ENCODE measurements around the gene TANC1. TPM values are rescaled to one million over a fixed set of nuclear protein-coding genes. Genes with fewer than 3 reads are reported as not detected.

The TANC1 gene
- total RNA-seq, 1 experiment from 2014 or later: 26.5 TPM

DNA sequence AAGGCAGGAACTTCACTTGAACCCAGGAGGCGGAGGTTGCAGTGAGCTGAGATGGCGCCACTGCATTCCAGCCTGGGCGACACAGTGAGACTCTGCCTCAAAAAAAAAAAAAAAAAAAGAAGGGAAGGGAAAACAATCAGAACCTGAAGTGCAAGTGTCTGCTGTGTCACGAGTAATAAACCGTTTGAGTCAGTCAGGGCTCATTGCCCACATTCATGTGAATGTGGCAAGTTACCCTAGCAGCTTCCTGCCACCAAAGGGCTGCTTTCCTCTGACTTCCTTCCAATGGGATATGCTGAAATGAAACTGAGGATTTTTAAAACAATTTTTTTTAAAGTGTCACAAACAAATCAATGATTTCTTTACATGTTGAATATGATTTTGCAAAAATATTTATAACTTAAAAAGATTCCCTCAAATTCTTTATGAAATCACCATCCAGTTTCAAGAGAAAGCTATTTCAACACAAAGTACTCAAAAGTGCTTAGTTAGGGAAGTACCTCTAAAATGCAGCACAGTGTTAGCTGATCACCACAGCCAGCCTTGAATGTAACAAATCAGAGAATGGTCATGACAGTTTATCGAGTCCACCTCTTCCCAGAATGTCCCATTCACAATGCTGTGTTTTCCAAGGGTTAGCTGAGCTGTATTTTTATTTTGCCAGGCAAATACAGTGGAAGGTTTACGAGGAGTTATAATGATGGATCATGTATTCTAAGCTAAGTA is 281.7 kb downstream of the TANC1 start:
- Histone ChIP-seq H3K9me3 (replicated peaks) (no peaks in the 10 kb centered on the region), H3K27me3 (replicated peaks) (no peaks in the 10 kb centered on the region), H3K27ac (peak overlapping the region; percentile 41), H3K36me3 (no peaks in the 10 kb centered on the region; the same call in 1 of the 2 replicates), H3K4me3 (no peak overlapping the region), H3K4me1 (replicated peaks) (peaks cover 11% of the 10 kb centered on the region)
- DNase-seq (ENCODE audit: low read depth in 1 of 2, low spot score in 2 of 2): peak; percentile 74 to 75

DNA sequence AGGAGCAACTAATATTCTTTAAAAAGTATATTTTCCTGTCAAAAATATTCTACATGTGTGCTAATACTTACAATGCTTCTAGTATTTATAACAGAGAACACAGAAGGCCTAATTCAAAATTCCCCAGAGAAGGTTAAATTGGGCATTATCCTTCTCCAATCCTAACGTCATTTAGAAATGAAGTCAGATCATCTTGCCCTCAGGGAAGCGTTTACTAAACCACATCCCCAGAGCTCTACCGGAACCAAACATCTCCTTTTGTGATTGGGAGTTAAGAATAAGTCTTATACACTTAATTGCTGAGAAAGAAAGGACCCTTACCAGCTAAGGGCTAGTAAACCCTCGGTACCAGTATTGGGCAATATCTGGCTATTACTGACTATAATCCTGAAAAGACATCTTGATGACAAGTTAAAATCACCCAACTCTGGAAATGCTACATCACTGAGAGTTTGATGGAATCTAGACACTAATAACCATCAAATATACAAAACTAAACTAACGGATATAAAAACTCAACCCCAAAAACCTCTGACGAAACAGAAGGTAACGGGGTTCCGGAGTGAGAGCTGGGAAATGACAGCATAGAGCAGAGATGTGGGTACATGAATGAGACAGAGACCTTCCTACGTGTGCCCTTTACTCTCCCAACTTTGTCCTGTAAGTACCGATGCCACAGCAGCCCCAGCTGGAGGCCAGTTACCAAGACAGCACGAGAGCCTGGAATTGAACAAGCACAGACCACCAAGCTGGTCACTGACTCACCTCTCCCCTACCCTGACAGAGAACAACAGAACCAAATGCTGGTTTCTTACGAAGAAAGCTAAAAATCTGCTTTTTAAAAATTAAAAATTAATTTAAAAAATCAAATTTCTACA is 283.1 kb downstream of the TANC1 start:
- no peaks in the 10 kb centered on the region; the same call in 1 of the 2 replicates for H3K36me3 ChIP-seq

GRCh38 chr2:159252905-159253304 is 284.5 kb downstream of the TANC1 start:
- no peak overlapping the region for H3K27ac ChIP-seq
- H3K27me3 ChIP-seq (replicated peaks): no peaks in the 10 kb centered on the region
- H3K36me3 ChIP-seq: no peaks in the 10 kb centered on the region
- no peaks in the 10 kb centered on the region for H3K9me3 ChIP-seq (replicated peaks)
- DNase-seq (ENCODE audit: low read depth in 1 of 2, low spot score in 2 of 2): no peak
- no peak overlapping the region for H3K4me3 ChIP-seq
- peaks cover 21% of the 10 kb centered on the region for H3K4me1 ChIP-seq (replicated peaks)

More for the DNA sequence above, 283.1 kb downstream of the TANC1 start:
- no peak overlapping the region for H3K27ac ChIP-seq
- H3K4me3 ChIP-seq: no peak overlapping the region
- no peak for DNase-seq (ENCODE audit: low read depth in 1 of 2, low spot score in 2 of 2)
- H3K9me3 ChIP-seq (replicated peaks): no peaks in the 10 kb centered on the region
- H3K4me1 ChIP-seq (replicated peaks): peaks cover 18% of the 10 kb centered on the region
- no peaks in the 10 kb centered on the region for H3K27me3 ChIP-seq (replicated peaks)

- Histone ChIP-seq H3K27me3 (replicated peaks) (no peaks in the 10 kb centered on the region), H3K36me3 (no peaks in the 10 kb centered on the region), H3K27ac (no peak overlapping the region), H3K4me3 (no peak overlapping the region), H3K9me3 (replicated peaks) (no peaks in the 10 kb centered on the region), H3K4me1 (replicated peaks) (peaks cover 11% of the 10 kb centered on the region)
- peak in 1 of 2 experiments; percentile 43 for DNase-seq (ENCODE audit: low read depth in 1 of 2, low spot score in 2 of 2)
Observed at GRCh38 chr2:159256159-159256558, 287.7 kb downstream of the TANC1 start.

- H3K4me3 ChIP-seq: no peak overlapping the region
- H3K36me3 ChIP-seq: no peaks in the 10 kb centered on the region
- no peak overlapping the region for H3K27ac ChIP-seq
- no peaks in the 10 kb centered on the region for H3K9me3 ChIP-seq (replicated peaks)
- no peak for DNase-seq (ENCODE audit: low read depth in 1 of 2, low spot score in 2 of 2)
- H3K4me1 ChIP-seq (replicated peaks): peaks cover 6% of the 10 kb centered on the region
- no peaks in the 10 kb centered on the region for H3K27me3 ChIP-seq (replicated peaks)
Observed at GRCh38 chr2:159262226-159262625, 293.8 kb downstream of the TANC1 start.

GRCh38 chr2:159262904-159263303 is 294.5 kb downstream of the TANC1 start:
- H3K27me3 ChIP-seq (replicated peaks): no peaks in the 10 kb centered on the region
- no peaks in the 10 kb centered on the region for H3K36me3 ChIP-seq
- no peak overlapping the region for H3K27ac ChIP-seq
- no peak for DNase-seq (ENCODE audit: low read depth in 1 of 2, low spot score in 2 of 2)
- H3K4me1 ChIP-seq (replicated peaks): peaks cover 8% of the 10 kb centered on the region
- H3K9me3 ChIP-seq (replicated peaks): no peaks in the 10 kb centered on the region
- no peak overlapping the region for H3K4me3 ChIP-seq

DNA sequence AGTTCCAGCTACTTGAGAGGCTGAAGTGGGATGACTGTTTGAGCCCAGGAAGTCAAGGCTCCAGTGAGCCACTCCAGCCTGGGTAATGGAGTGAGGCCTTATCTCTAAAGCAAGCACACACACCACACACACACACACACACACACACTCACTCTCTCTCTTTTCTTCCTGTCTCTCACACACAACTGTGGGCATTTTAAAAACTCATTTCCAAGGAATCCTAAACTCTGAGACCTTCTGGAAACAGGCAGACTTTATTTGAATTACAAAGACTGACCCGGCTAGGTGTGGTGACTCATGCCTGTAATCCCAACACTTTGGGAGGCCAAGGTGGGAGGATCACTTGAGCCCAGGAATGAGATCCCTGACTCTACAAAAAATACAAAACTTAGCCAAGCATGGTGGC is 296.7 kb downstream of the TANC1 start:
- Histone ChIP-seq H3K36me3 (no peaks in the 10 kb centered on the region), H3K4me1 (replicated peaks) (peaks cover 12% of the 10 kb centered on the region)

GRCh38 chr2:159266554-159266953 is 298.1 kb downstream of the TANC1 start:
- Histone ChIP-seq H3K27ac (no peak overlapping the region), H3K36me3 (0 out of 2 replicates have a peak, but pooled peaks cover 6% of the 10 kb centered on the region), H3K4me3 (no peak overlapping the region), H3K4me1 (replicated peaks) (peaks cover 12% of the 10 kb centered on the region), H3K9me3 (replicated peaks) (no peaks in the 10 kb centered on the region), H3K27me3 (replicated peaks) (no peaks in the 10 kb centered on the region)
- DNase-seq (ENCODE audit: low read depth in 1 of 2, low spot score in 2 of 2): no peak

More for the DNA sequence above, 296.7 kb downstream of the TANC1 start:
- no peak overlapping the region for H3K27ac ChIP-seq
- no peak overlapping the region for H3K4me3 ChIP-seq
- no peaks in the 10 kb centered on the region for H3K9me3 ChIP-seq (replicated peaks)
- H3K27me3 ChIP-seq (replicated peaks): no peaks in the 10 kb centered on the region
- peak in 1 of 2 experiments; percentile 53 for DNase-seq (ENCODE audit: low read depth in 1 of 2, low spot score in 2 of 2)

- Histone ChIP-seq H3K9me3 (replicated peaks) (no peaks in the 10 kb centered on the region), H3K4me1 (replicated peaks) (peaks cover 12% of the 10 kb centered on the region), H3K27ac (no peak overlapping the region), H3K27me3 (replicated peaks) (no peaks in the 10 kb centered on the region), H3K36me3 (0 out of 2 replicates have a peak, but pooled peaks cover 6% of the 10 kb centered on the region), H3K4me3 (no peak overlapping the region)
- no peak for DNase-seq (ENCODE audit: low read depth in 1 of 2, low spot score in 2 of 2)
Observed at GRCh38 chr2:159267921-159268320, 299.5 kb downstream of the TANC1 start.

DNA sequence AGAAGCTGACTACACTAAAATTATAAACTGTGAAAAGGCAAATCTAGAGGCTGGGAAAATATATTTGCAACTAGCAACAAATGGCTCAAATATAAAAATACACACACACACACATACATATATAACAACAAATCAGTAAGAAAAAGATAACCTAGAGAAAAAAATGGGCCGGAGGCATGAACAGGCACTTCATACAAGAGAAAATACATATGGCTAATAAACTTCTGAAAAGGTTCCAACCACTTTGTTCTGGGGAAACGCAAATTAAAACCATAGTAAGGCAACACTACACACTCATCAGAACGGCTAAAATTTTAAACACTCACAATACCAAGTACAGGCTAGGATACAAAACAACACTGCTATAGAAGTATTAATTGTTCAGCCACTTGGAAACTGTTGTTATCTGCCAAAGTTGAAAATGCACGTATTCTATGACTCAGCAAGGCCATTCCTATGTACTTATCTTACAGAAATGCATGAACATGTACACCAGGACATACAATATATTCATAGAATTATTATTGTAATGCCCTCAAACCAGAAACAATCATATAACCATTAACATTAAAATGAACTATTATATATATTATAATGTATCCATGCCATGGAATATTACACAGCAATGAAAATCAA is 302.4 kb downstream of the TANC1 start:
- Histone ChIP-seq H3K4me1 (replicated peaks) (peaks cover 5% of the 10 kb centered on the region; the same call in 1 of the 2 replicates), H3K9me3 (replicated peaks) (no peaks in the 10 kb centered on the region), H3K4me3 (no peak overlapping the region), H3K27me3 (replicated peaks) (no peaks in the 10 kb centered on the region), H3K36me3 (0 out of 2 replicates have a peak, but pooled peaks cover 6% of the 10 kb centered on the region), H3K27ac (no peak overlapping the region)
- no peak for DNase-seq (ENCODE audit: low read depth in 1 of 2, low spot score in 2 of 2)

GRCh38 chr2:159272156-159272555 is 303.7 kb downstream of the TANC1 start:
- no peak for DNase-seq (ENCODE audit: low read depth in 1 of 2, low spot score in 2 of 2)
- Histone ChIP-seq H3K27me3 (replicated peaks) (no peaks in the 10 kb centered on the region), H3K9me3 (replicated peaks) (no peaks in the 10 kb centered on the region), H3K27ac (no peak overlapping the region), H3K36me3 (0 out of 2 replicates have a peak, but pooled peaks cover 6% of the 10 kb centered on the region), H3K4me1 (replicated peaks) (peaks cover 5% of the 10 kb centered on the region; the same call in 1 of the 2 replicates), H3K4me3 (no peak overlapping the region)

DNA sequence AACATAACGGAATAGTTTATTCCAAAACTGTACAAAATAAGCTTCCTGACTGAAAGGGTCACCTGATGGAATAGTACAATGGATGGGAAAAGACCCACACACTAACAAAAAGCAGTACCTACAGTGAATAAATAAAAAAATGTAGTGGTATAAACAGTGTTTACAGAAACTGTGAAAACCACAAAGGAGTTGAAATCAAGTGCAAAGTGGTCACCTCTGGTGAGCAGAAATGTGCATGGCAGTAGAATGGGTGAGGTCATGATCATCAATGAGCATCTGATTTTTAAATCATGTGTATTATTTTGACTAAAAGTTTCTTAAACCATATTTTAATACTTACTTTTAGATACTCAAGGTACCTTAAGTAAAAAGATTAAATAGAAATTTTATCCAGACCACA is 306.7 kb downstream of the TANC1 start:
- H3K4me1 ChIP-seq (replicated peaks): no peaks in the 10 kb centered on the region
- 0 out of 2 replicates have a peak, but pooled peaks cover 11% of the 10 kb centered on the region for H3K36me3 ChIP-seq
- H3K9me3 ChIP-seq (replicated peaks): no peaks in the 10 kb centered on the region
- no peak overlapping the region for H3K4me3 ChIP-seq
- DNase-seq (ENCODE audit: low read depth in 1 of 2, low spot score in 2 of 2): no peak
- no peak overlapping the region for H3K27ac ChIP-seq
- no peaks in the 10 kb centered on the region for H3K27me3 ChIP-seq (replicated peaks)

GRCh38 chr2:159279700-159280099 is 311.3 kb downstream of the TANC1 start:
- Histone ChIP-seq H3K27me3 (replicated peaks) (no peaks in the 10 kb centered on the region), H3K4me1 (replicated peaks) (no peaks in the 10 kb centered on the region), H3K36me3 (peaks cover 11% of the 10 kb centered on the region; the same call in 1 of the 2 replicates), H3K4me3 (no peak overlapping the region), H3K27ac (no peak overlapping the region), H3K9me3 (replicated peaks) (no peaks in the 10 kb centered on the region)
- no peak for DNase-seq (ENCODE audit: low read depth in 1 of 2, low spot score in 2 of 2)

All from SJSA1 (cell line).